Ishikawa (cell line): ENCODE measurements around the gene ZBTB7C.

Experiments used
- CEBPB ChIP-seq: IDR thresholded peaks from 2 replicates; pipeline ENCODE4 v1.6.1; 2012
- CREB1 ChIP-seq: IDR thresholded peaks from 2 replicates; pipeline ENCODE4 v1.6.1; 2012; ENCODE audit warnings: low read depth
- EGR1 ChIP-seq: IDR thresholded peaks from 2 replicates; pipeline ENCODE4 v1.6.1; 2012
- EP300 ChIP-seq: IDR thresholded peaks from 2 replicates; pipeline ENCODE4 v1.6.1; 2012; ENCODE audit warnings: borderline replicate concordance
- FOXM1 ChIP-seq: IDR thresholded peaks from 2 replicates; pipeline ENCODE4 v1.6.1; 2012; ENCODE audit warnings: low read depth, borderline replicate concordance
- MAX ChIP-seq: IDR thresholded peaks from 2 replicates; pipeline ENCODE4 v1.6.1; 2012
- NFIC ChIP-seq: IDR thresholded peaks from 2 replicates; pipeline ENCODE4 v1.6.1; 2012
- RAD21 ChIP-seq: IDR thresholded peaks from 2 replicates; pipeline ENCODE4 v1.6.1; 2012; ENCODE audit warnings: low read depth
- REST ChIP-seq: IDR thresholded peaks from 2 replicates; pipeline ENCODE4 v1.6.1; 2012; ENCODE audit warnings: low read depth, mild to moderate bottlenecking
- TAF1 ChIP-seq: IDR thresholded peaks from 2 replicates; pipeline ENCODE4 v1.6.1; 2012; ENCODE audit warnings: low read depth, mild to moderate bottlenecking
- TCF12 ChIP-seq: IDR thresholded peaks from 2 replicates; pipeline ENCODE4 v1.6.1; 2012; ENCODE audit warnings: low read depth
- YY1 ChIP-seq: IDR thresholded peaks from 2 replicates; pipeline ENCODE4 v1.6.1; 2012; ENCODE audit warnings: low read depth
- ZBTB7A ChIP-seq: IDR thresholded peaks from 2 replicates; pipeline ENCODE4 v1.6.1; 2012; ENCODE audit warnings: low read depth

- no peak for TF ChIP-seq CREB1
- no peak for TF ChIP-seq YY1
- TF ChIP-seq RAD21, result no peak
- TF ChIP-seq MAX, result no peak
- no peak for TF ChIP-seq ZBTB7A
- TF ChIP-seq EP300, result no peak
- no peak for TF ChIP-seq FOXM1
- TF ChIP-seq REST, result no peak
- TF ChIP-seq TCF12, result no peak
- TF ChIP-seq TAF1, result no peak
- TF ChIP-seq EGR1, result no peak
- no peak for TF ChIP-seq NFIC
- TF ChIP-seq CEBPB, result no peak
These were observed 427.4 kb downstream of the ZBTB7C start for GRCh38 chr18:47981830-47982229.
